Gastroesophageal sphincter (tissue), 3 donors: ENCODE data around the gene BCR.

ENCODE experiments used
- CTCF ChIP-seq, 4 experiments: fragments of 200-600 bp in 2 of 4; fragments of 450-650 bp in 2 of 4; sonication (generic) in 1 of 4; IDR thresholded peaks; one replicate each; pipeline ENCODE4 v1.5.1; 2017 to 2019; ENCODE audit warnings: antibody characterized with exemption in 4 of 4, mild to moderate bottlenecking in 2 of 4, moderate library complexity in 2 of 4
- POLR2A ChIP-seq, 2 donors: fragments of 450-650 bp; IDR thresholded peaks; one replicate each; pipeline ENCODE4 v1.6.1; 2017; ENCODE audit warnings: antibody characterized with exemption in 2 of 2, mild to moderate bottlenecking in 2 of 2, moderate library complexity in 1 of 2

GRCh38 chr22:23225337-23225723 lies 45.0 kb downstream of the BCR start:
- TF ChIP-seq CTCF (IDR thresholded peaks at IDR 0.05) = no peak
- TF ChIP-seq POLR2A (IDR thresholded peaks at IDR 0.05) = no peak
